Left ventricle myocardium inferior (tissue), 1 donor: Measurements from ENCODE around the gene CCDC71L. TPM values are rescaled to one million over a fixed set of nuclear protein-coding genes. Genes with fewer than 3 reads are reported as not detected.

ENCODE experiments used
- DNase-seq: peaks from one replicate; pipeline ENCODE4 v3.0.0-alpha.2; 2020
- H3K27ac ChIP-seq: fragments of 200-600 bp; replicated peaks from 2 replicates; pipeline ENCODE4 v1.8.0; 2021
- H3K27me3 ChIP-seq: fragments of 200-600 bp; 2 replicates; pipeline ENCODE4 v1.8.0; 2021; ENCODE audit warnings: low read depth
- H3K36me3 ChIP-seq: fragments of 200-600 bp; 2 replicates; pipeline ENCODE4 v1.8.0; 2021
- H3K4me1 ChIP-seq: fragments of 200-600 bp; 2 replicates; pipeline ENCODE4 v1.8.0; 2021
- H3K4me3 ChIP-seq: fragments of 200-600 bp; 2 replicates; pipeline ENCODE4 v1.8.0; 2021; ENCODE audit warnings: mild to moderate bottlenecking, moderate library complexity
- H3K9me3 ChIP-seq: fragments of 200-600 bp; replicated peaks from 2 replicates; pipeline ENCODE4 v1.8.0; 2021
- intact Hi-C: fragments of 100-400 bp; cut with micrococcal nuclease; formaldehyde crosslinking; loops from one replicate; pipeline ENCODE4 v1.11.0; 2022
- total RNA-seq: library from RNA; stranded (reverse); fragmentation: NEBNext Ultra II Directional; extraction: Animal tissue kit (Norgen Biotek cat#: 25700); gene quantifications from one replicate; pipeline ENCODE4 v1.2.1, GENCODE V29; 2021
- TF ChIP-seq, protein P1 (sequence below): fragments of 200-600 bp; IDR thresholded peaks from 2 replicates; pipeline ENCODE4 v1.8.0; 2021; ENCODE audit warnings: antibody characterized with exemption, mild to moderate bottlenecking, borderline replicate concordance
- donor health status: DM: no; HTN: yes; CAD: no; lungs with severe emphysema.

CCDC71L gene
- total RNA-seq, 1 donor from 2014 or later, result 6.0 TPM

GRCh38 chr7:106634958-106635357, 26.0 kb downstream of the CCDC71L start:
- Histone ChIP-seq H3K9me3 (peaks cover 9% of the 10 kb centered on the region), H3K4me3 (no peak overlapping the region), H3K27me3 (no peaks in the 10 kb centered on the region), H3K27ac (no peak overlapping the region), H3K36me3 (no peaks in the 10 kb centered on the region), H3K4me1 (no peaks in the 10 kb centered on the region)
- TF ChIP-seq, protein P1, sequence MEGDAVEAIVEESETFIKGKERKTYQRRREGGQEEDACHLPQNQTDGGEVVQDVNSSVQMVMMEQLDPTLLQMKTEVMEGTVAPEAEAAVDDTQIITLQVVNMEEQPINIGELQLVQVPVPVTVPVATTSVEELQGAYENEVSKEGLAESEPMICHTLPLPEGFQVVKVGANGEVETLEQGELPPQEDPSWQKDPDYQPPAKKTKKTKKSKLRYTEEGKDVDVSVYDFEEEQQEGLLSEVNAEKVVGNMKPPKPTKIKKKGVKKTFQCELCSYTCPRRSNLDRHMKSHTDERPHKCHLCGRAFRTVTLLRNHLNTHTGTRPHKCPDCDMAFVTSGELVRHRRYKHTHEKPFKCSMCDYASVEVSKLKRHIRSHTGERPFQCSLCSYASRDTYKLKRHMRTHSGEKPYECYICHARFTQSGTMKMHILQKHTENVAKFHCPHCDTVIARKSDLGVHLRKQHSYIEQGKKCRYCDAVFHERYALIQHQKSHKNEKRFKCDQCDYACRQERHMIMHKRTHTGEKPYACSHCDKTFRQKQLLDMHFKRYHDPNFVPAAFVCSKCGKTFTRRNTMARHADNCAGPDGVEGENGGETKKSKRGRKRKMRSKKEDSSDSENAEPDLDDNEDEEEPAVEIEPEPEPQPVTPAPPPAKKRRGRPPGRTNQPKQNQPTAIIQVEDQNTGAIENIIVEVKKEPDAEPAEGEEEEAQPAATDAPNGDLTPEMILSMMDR, result no peak
- DNase-seq, result no peak
- intact Hi-C loops, result no loop called here

- TF ChIP-seq, protein P1, result no peak
- H3K36me3 ChIP-seq, result no peaks in the 10 kb centered on the region
- intact Hi-C loops, result no loop called here
- no peaks in the 10 kb centered on the region for H3K27me3 ChIP-seq
- H3K9me3 ChIP-seq, result no peaks in the 10 kb centered on the region
- H3K27ac ChIP-seq, result no peak overlapping the region
- peaks cover 4% of the 10 kb centered on the region for H3K4me1 ChIP-seq
- H3K4me3 ChIP-seq, result no peak overlapping the region
- DNase-seq, result no peak
These were observed 30.3 kb downstream of the CCDC71L start for GRCh38 chr7:106630648-106631047.

DNA sequence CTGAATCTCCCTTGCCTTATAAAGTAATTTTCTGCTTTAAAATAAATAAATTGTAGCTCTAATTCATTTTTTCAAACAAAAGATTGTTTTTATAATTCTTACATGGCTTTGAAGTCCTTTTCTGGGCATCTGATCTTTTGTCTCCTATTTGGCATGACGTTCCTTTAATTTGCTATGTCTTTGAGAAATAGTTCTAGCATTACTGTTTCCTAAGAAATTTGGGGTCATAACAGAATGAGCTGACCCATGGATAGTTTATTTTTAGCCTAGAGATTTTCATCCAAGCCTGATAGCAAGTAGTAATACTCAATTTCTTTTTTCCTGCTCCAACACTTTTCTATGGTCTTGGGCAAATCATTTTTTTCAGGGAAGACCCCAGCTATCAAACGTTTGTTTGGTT, 31.4 kb downstream of the CCDC71L start:
- peaks cover 12% of the 10 kb centered on the region for H3K4me1 ChIP-seq
- H3K27ac ChIP-seq, result no peak overlapping the region
- TF ChIP-seq, protein P1, result no peak
- H3K4me3 ChIP-seq, result no peak overlapping the region
- intact Hi-C loops, result no loop called here
- no peaks in the 10 kb centered on the region for H3K27me3 ChIP-seq
- H3K36me3 ChIP-seq, result no peaks in the 10 kb centered on the region
- no peak for DNase-seq
- H3K9me3 ChIP-seq, result no peaks in the 10 kb centered on the region

- Histone ChIP-seq H3K9me3 (peaks cover 13% of the 10 kb centered on the region), H3K4me3 (no peak overlapping the region), H3K4me1 (peaks cover 12% of the 10 kb centered on the region), H3K27ac (no peak overlapping the region), H3K27me3 (no peaks in the 10 kb centered on the region), H3K36me3 (no peaks in the 10 kb centered on the region)
- intact Hi-C loops, result no loop called here
- DNase-seq, result no peak
- TF ChIP-seq, protein P1, result no peak
These were observed 34.4 kb downstream of the CCDC71L start for GRCh38 chr7:106626376-106627164.

GRCh38 chr7:106625678-106626301, 35.2 kb downstream of the CCDC71L start:
- Histone ChIP-seq H3K27ac (peak overlapping the region; percentile 51), H3K9me3 (peaks cover 20% of the 10 kb centered on the region), H3K4me3 (peak overlapping the region; percentile 18), H3K27me3 (no peaks in the 10 kb centered on the region), H3K36me3 (no peaks in the 10 kb centered on the region), H3K4me1 (peaks cover 12% of the 10 kb centered on the region)
- TF ChIP-seq, protein P1, result no peak
- intact Hi-C loops, result no loop called here
- DNase-seq, result no peak
